Endothelial cell of umbilical vein (primary cell): ENCODE results near the gene CNTFR. TPM values are rescaled to one million over a fixed set of nuclear protein-coding genes. Genes with fewer than 3 reads are reported as not detected.

Experiments
- BruUV-seq: library from RNA; stranded (reverse); fragments of 400-500 nt; replicated peaks from 2 replicates; lab custom pipeline; 2021; lab: Mats Ljungman, UMichigan
- CTCF ChIA-PET: fragments of 300-600, 350-600 bp; sonication (Branson Sonifier 250); formaldehyde crosslinking; loops from one replicate; lab custom pipeline; 2021; ENCODE audit warnings: antibody characterized with exemption, inconsistent platforms; lab: Charles Lee
- POLR2A ChIA-PET: fragments of 300-600, 350-600 bp; sonication (Branson Sonifier 250); formaldehyde crosslinking; loops from one replicate; lab custom pipeline; 2021; ENCODE audit warnings: antibody characterized with exemption, inconsistent platforms; lab: Charles Lee
- DNase-seq: peaks from one replicate; pipeline ENCODE4 v3.0.0-alpha.2; 2011; ENCODE audit warnings: low read depth, low spot score
- FAIRE-seq: peaks from 2 replicates; lab custom pipeline; 2011; peaks lifted over from hg19 to GRCh38; lab: Jason Lieb, UNC
- H2AFZ ChIP-seq: 2 replicates; pipeline ENCODE4 v1.6.0; 2012; ENCODE audit warnings: low read depth, low read length, control low read depth, inconsistent platforms
- H3K27ac ChIP-seq: 2 replicates; pipeline ENCODE4 v1.5.1; 2011; ENCODE audit warnings: low read depth, mild to moderate bottlenecking, control low read depth, low read length, moderate library complexity; ENCODE audit not compliant: insufficient read depth
- H3K27me3 ChIP-seq, 2 experiments: 2 replicates each; pipeline versions ENCODE4 v1.6.0 to v1.6.1; 2011; ENCODE audit warnings: low read length in 2 of 2, mixed read lengths in 1 of 2; ENCODE audit not compliant: control insufficient read depth in 2 of 2, insufficient read depth in 2 of 2
- H3K36me3 ChIP-seq, 2 experiments: 2 replicates in 1 of 2; 3 replicates in 1 of 2; pipeline ENCODE4 v1.5.1; 2011; ENCODE audit warnings: low read length in 2 of 2, mild to moderate bottlenecking in 1 of 2, moderate library complexity in 1 of 2; ENCODE audit not compliant: control insufficient read depth in 2 of 2, insufficient read depth in 2 of 2; ENCODE audit errors: extremely low read depth in 1 of 2
- H3K4me1 ChIP-seq: 3 replicates; pipeline ENCODE4 v1.5.1; 2011; ENCODE audit warnings: mild to moderate bottlenecking, low read length; ENCODE audit not compliant: control insufficient read depth, insufficient read depth; ENCODE audit errors: extremely low read depth
- H3K4me2 ChIP-seq: 2 replicates; pipeline ENCODE4 v1.6.1; 2011; ENCODE audit warnings: low read length, control low read depth, mixed read lengths; ENCODE audit not compliant: insufficient read depth
- H3K4me3 ChIP-seq, 3 experiments: fragments of 200-600 bp in 1 of 3; sonication (generic), shearing (Covaris generic) in 1 of 3; replicated peaks in 1 of 3; 2 replicates each; pipeline ENCODE4 v1.5.1; 2011 to 2016; ENCODE audit warnings: control low read depth in 3 of 3, low read length in 3 of 3, mild to moderate bottlenecking in 2 of 3, inconsistent platforms in 1 of 3, low read depth in 1 of 3, moderate library complexity in 1 of 3; ENCODE audit not compliant: insufficient read depth in 1 of 3
- H3K79me2 ChIP-seq: 2 replicates; pipeline ENCODE4 v1.6.0; 2012; ENCODE audit warnings: low read length, inconsistent platforms; ENCODE audit not compliant: control insufficient read depth, insufficient read depth
- H3K9ac ChIP-seq: replicated peaks from 2 replicates; pipeline ENCODE3; 2011; ENCODE audit warnings: low read length, control low read depth; ENCODE audit not compliant: insufficient read depth; ENCODE audit errors: extremely low read depth
- H3K9me1 ChIP-seq: replicated peaks from 3 replicates; pipeline ENCODE4 v1.6.0; 2011; ENCODE audit warnings: mild to moderate bottlenecking, low read length; ENCODE audit not compliant: control insufficient read depth, insufficient read depth; ENCODE audit errors: extremely low read depth
- H3K9me3 ChIP-seq: replicated peaks from 2 replicates; pipeline ENCODE4 v1.5.1; 2012; ENCODE audit warnings: low read length, inconsistent platforms; ENCODE audit not compliant: control insufficient read depth, insufficient read depth
- H4K20me1 ChIP-seq: replicated peaks from 2 replicates; pipeline ENCODE3; 2011; ENCODE audit warnings: mild to moderate bottlenecking, low read length; ENCODE audit not compliant: control insufficient read depth, insufficient read depth; ENCODE audit errors: extremely low read depth
- CTCF ChIP-seq, 2 donors: IDR thresholded peaks; 1 replicate in 1 of 2; 2 replicates in 1 of 2; pipeline ENCODE4 v1.5.1; 2011; ENCODE audit warnings: low read length in 2 of 2, mild to moderate bottlenecking in 2 of 2, moderate library complexity in 2 of 2, control low read depth in 1 of 2, inconsistent platforms in 1 of 2, low read depth in 1 of 2; ENCODE audit not compliant: insufficient read depth in 1 of 2; ENCODE audit errors: extremely low read depth in 1 of 2
- EZH2 ChIP-seq: IDR thresholded peaks from 2 replicates; pipeline ENCODE4 v1.6.1; 2012; ENCODE audit warnings: borderline replicate concordance, low read depth, mild to moderate bottlenecking, moderate library complexity, low read length, inconsistent platforms; ENCODE audit not compliant: severe bottlenecking
- FOS ChIP-seq: IDR thresholded peaks from 2 replicates; pipeline ENCODE4 v1.6.1; 2011; ENCODE audit warnings: mild to moderate bottlenecking, low read length, moderate library complexity, borderline replicate concordance; ENCODE audit not compliant: insufficient read depth
- GATA2 ChIP-seq: IDR thresholded peaks from 2 replicates; pipeline ENCODE4 v1.7.0; 2011; ENCODE audit warnings: low read depth, mild to moderate bottlenecking, moderate library complexity, mixed read lengths, low read length; ENCODE audit not compliant: insufficient read length, insufficient read depth
- JUN ChIP-seq: IDR thresholded peaks from 2 replicates; pipeline ENCODE4 v1.6.1; 2011; ENCODE audit warnings: borderline replicate concordance, low read depth; ENCODE audit not compliant: insufficient read length, insufficient read depth
- MAX ChIP-seq: IDR thresholded peaks from 2 replicates; pipeline ENCODE4 v1.6.1; 2011; ENCODE audit not compliant: insufficient read depth, insufficient read length
- MYC ChIP-seq: IDR thresholded peaks from one replicate; pipeline ENCODE4 v1.6.1; 2011; ENCODE audit warnings: mild to moderate bottlenecking, low read depth, low read length
- POLR2A ChIP-seq: IDR thresholded peaks from 2 replicates; pipeline ENCODE4 v1.6.1; 2012; ENCODE audit warnings: low read depth, mild to moderate bottlenecking, control low read depth, low read length
- POLR2AphosphoS5 ChIP-seq: IDR thresholded peaks from 2 replicates; pipeline ENCODE4 v1.6.1; 2012; ENCODE audit warnings: low read depth, mild to moderate bottlenecking, control low read depth, low read length, moderate library complexity; ENCODE audit not compliant: insufficient read depth
- dilution Hi-C: fragments of 300-500 bp; cut with MboI; formaldehyde crosslinking; loops from one replicate; pipeline ENCODE4 v1.15.0; 2019; ENCODE audit warnings: low sequenced_read_pairs; ENCODE audit not compliant: extremely low pct_ligation_motif_present
- intact Hi-C: fragments of 100-400 bp; cut with micrococcal nuclease; formaldehyde crosslinking; loops from one replicate; pipeline ENCODE4 v1.10.0; 2022
- polyA plus RNA-seq, 4 experiments: library from polyadenylated mRNA; depleted of rRNA in 3 of 4; stranded (reverse) in 3 of 4; unstranded in 1 of 4; fragments of >200 nt; gene quantifications; 2 replicates each; pipeline versions ENCODE4 v1.2.1 to v1.2.3, GENCODE V29; 2011 to 2012; ENCODE audit warnings: missing spikeins in 1 of 4
- total RNA-seq: library from RNA; stranded (reverse); gene quantifications from 2 replicates; pipeline ENCODE4 v1.2.3, GENCODE V29; 2021

The CNTFR gene
- total and polyA plus RNA-seq, 2 donors (not counting 3 experiments of a cell fraction or from before 2014, with no cell fraction given), result not detected

GRCh38 chr9:34559624-34560455 is 29.7 kb downstream of the CNTFR start:
- Histone ChIP-seq H3K9ac (no peak overlapping the region), H3K4me3 (no peak overlapping the region), H4K20me1 (no peaks in the 10 kb centered on the region), H3K9me1 (no peaks in the 10 kb centered on the region), H2AFZ (no peak overlapping the region), H3K27me3 (peaks cover 15 to 29% of the 10 kb centered on the region in 2 experiments), H3K27ac (no peak overlapping the region), H3K4me1 (no peaks in the 10 kb centered on the region), H3K9me3 (no peaks in the 10 kb centered on the region), H3K36me3 (no peaks in the 10 kb centered on the region), H3K4me2 (no peak overlapping the region), H3K79me2 (no peaks in the 10 kb centered on the region)
- intact Hi-C loops, result no loop called here
- FAIRE-seq (no peak), DNase-seq (peak; percentile 21)
- dilution Hi-C loops, result no loop called here
- ChIA-PET POLR2A (no interaction called here), CTCF (interaction anchor here (1.8 to 2.3 kb wide), 2 partner anchors 12 to 31 kb away, joined by 7 to 10 read pairs; no protein-coding TSS in a partner anchor)
- TF ChIP-seq JUN (no peak), EZH2 (no peak), POLR2A (no peak), MAX (no peak), GATA2 (no peak), MYC (no peak), POLR2AphosphoS5 (no peak), FOS (no peak), CTCF (IDR thresholded peaks at IDR 0.05; ENCODE audit: extremely low read depth in 1 of 2, insufficient read depth in 1 of 2, low read depth in 1 of 2, low read length in 2 of 2) (no peak)
- BruUV-seq, result no TSS peak
